ENCODE measurements around the gene MBD4. TPM values are rescaled to one million over a fixed set of nuclear protein-coding genes. Genes with fewer than 3 reads are reported as not detected.
A peak's percentile ranks its signal among the peaks of the same experiment; 100 is the strongest.

MBD4 gene
- total RNA-seq, 6 experiments from 2014 or later, result 16.9 to 26.1 (median 25.3) TPM

- Histone ChIP-seq H3K4me3 (peak within 1 kb of the TSS; percentile 25 to 52 (median 46)), H3K4me1 (peaks cover 0 to 47% (median 9%) of the 10 kb centered on the region in 4 donors), H3K27me3 (no peaks in the 10 kb centered on the region), H3K9me3 (no peaks in the 10 kb centered on the region), H3K27ac (peak within 1 kb of the TSS; percentile 30 to 51 (median 38)), H3K36me3 (peaks cover 0 to 23% (median 12%) of the 10 kb centered on the region in 4 donors)
- TF ChIP-seq POLR2A (IDR thresholded peaks at IDR 0.05) (no peak), CTCF (IDR thresholded peaks at IDR 0.05) (no peak)
- DNase-seq, result peak; percentile 97 to 98 (median 98)
- intact Hi-C loops (cut with DNase I), result no loop called here
- 2% methylated on average over 19 of the region's 42 CpGs for whole genome bisulfite sequencing (ENCODE audit: insufficient coverage, low coverage, low lambda C conversion rate, missing lambda C conversion rate)
- ATAC-seq, result peak; percentile 86 to 96 (median 94)
Measured at GRCh38 chr3:129428376-129429079, 11.2 kb downstream of the MBD4 start, which contains the start of gene EFCAB12. Gene EFCAB12 (minus strand): TSS chr3:129428636. CDS start chr3:129428488, 148 bp downstream.

DNA sequence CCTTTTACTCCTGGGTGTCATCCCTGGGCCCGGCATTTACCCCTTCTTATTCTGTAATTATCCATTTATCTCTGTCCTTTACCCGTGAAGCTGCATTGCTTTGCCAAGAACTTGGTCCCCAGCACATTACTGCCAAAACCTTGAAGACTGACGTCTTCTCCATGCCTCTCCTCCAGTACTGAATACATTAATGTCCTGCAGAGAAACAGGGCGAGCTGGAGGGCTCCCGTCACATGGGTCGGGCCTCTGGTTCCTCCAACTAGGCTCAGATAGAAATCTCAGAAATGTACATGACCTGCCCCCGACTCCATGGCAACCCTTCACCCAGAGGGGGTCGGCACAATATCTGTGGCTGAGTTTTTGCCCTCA, 11.8 kb downstream of the MBD4 start:
- 22% methylated on average over 6 of the region's 8 CpGs for WGBS (ENCODE audit: insufficient coverage, low coverage, low lambda C conversion rate, missing lambda C conversion rate)
- no peak overlapping the region for H3K27ac ChIP-seq
- no peaks in the 10 kb centered on the region for H3K9me3 ChIP-seq
- DNase-seq (no peak), ATAC-seq (no peak)
- intact Hi-C loops (cut with DNase I), result no loop called here
- peaks cover 0 to 18% (median 12%) of the 10 kb centered on the region in 4 donors for H3K36me3 ChIP-seq
- H3K27me3 ChIP-seq, result no peaks in the 10 kb centered on the region
- no peak for TF ChIP-seq CTCF (IDR thresholded peaks at IDR 0.05)
- TF ChIP-seq POLR2A (IDR thresholded peaks at IDR 0.05), result no peak
- H3K4me3 ChIP-seq, result peak overlapping the region; percentile 25 to 52 (median 46)
- H3K4me1 ChIP-seq, result peaks cover 0 to 42% (median 7%) of the 10 kb centered on the region in 4 donors

DNA sequence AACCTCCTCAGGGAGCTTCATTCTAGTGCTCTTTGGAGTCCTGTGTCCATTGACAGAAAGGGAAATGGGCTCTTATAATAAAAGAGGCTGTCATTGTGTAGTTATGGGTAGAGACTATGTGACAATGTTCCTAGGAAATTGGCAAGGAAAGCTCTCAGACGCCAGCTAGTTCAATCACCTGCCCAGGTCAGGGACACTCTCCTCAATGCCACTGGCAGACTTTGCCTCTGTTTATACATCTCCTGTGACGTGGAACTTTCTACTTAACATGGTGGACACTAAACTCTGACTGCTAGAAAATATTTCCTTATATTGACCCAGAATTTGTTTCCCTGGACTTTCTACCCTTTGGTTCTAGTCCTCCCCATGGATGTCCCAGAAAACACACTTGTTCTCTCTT, 14.1 kb downstream of the MBD4 start:
- Histone ChIP-seq H3K9me3 (no peaks in the 10 kb centered on the region), H3K4me3 (no peak overlapping the region), H3K36me3 (peaks cover 0 to 2% (median 0%) of the 10 kb centered on the region in 4 donors), H3K4me1 (peaks cover 0 to 28% (median 0%) of the 10 kb centered on the region in 4 donors), H3K27me3 (no peaks in the 10 kb centered on the region), H3K27ac (peak overlapping the region in 1 of 3 donors; percentile 43)
- DNase-seq, result no peak
- TF ChIP-seq POLR2A (IDR thresholded peaks at IDR 0.05), result no peak
- intact Hi-C loops (cut with DNase I), result no loop called here
- ATAC-seq, result peak in 2 of 4 donors; percentile 27 to 36
- WGBS (ENCODE audit: insufficient coverage, low coverage, low lambda C conversion rate, missing lambda C conversion rate), result 51% methylated on average over 2 of the region's 2 CpGs

GRCh38 chr3:129425213-129425612, 14.5 kb downstream of the MBD4 start:
- no peak overlapping the region for H3K4me3 ChIP-seq
- H3K9me3 ChIP-seq, result no peaks in the 10 kb centered on the region
- H3K36me3 ChIP-seq, result no peaks in the 10 kb centered on the region
- H3K27me3 ChIP-seq, result no peaks in the 10 kb centered on the region
- intact Hi-C loops (cut with DNase I), result no loop called here
- ATAC-seq (no peak), DNase-seq (no peak)
- TF ChIP-seq POLR2A (IDR thresholded peaks at IDR 0.05), result no peak
- no peak for TF ChIP-seq CTCF (IDR thresholded peaks at IDR 0.05)
- WGBS (ENCODE audit: insufficient coverage, low coverage, low lambda C conversion rate, missing lambda C conversion rate), result 83% methylated on average over 3 of the region's 3 CpGs
- H3K27ac ChIP-seq, result peak overlapping the region in 1 of 3 donors; percentile 43
- peaks cover 0 to 28% (median 0%) of the 10 kb centered on the region in 4 donors for H3K4me1 ChIP-seq

DNA sequence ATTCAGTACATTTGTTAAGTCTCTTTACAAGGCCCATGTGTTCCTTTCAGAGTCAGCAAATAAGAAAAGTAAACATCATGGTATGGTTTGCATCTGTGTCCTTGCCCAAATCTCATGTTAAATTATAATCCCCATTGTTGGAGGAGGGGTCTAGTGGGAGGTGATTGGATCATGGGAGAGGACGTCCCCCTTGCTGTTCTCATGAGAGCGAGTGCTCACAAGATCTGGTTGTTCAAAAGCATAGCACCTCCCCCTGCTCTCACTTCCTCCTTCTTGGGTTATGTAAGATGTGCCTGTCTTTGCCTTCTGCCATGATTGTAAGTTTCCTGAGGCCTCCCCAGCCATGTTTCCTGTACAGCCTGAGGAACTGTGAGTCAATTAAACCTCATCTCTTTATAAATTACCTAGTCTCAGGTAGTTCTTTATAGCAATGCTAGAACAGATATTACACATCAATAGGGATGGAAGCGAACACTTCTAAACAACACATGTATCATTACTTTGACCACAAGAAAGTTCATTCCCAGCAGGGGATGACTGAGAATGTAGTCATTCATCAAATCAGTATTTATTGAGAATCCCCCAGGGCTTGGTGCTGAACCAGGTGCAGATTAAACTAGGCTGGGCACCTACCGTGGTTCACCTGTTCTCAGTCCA, 15.4 kb downstream of the MBD4 start:
- intact Hi-C loops (cut with DNase I), result no loop called here
- Histone ChIP-seq H3K4me3 (no peak overlapping the region), H3K4me1 (peaks cover 0 to 27% (median 0%) of the 10 kb centered on the region in 4 donors), H3K27me3 (no peaks in the 10 kb centered on the region), H3K36me3 (no peaks in the 10 kb centered on the region), H3K9me3 (no peaks in the 10 kb centered on the region), H3K27ac (no peak overlapping the region)
- TF ChIP-seq CTCF (IDR thresholded peaks at IDR 0.05), result no peak
- TF ChIP-seq POLR2A (IDR thresholded peaks at IDR 0.05), result no peak
- WGBS (ENCODE audit: insufficient coverage, low coverage, low lambda C conversion rate, missing lambda C conversion rate), result 88% methylated on average over 3 of the region's 4 CpGs
- DNase-seq (no peak), ATAC-seq (no peak)

All from right lobe of liver (tissue), 6 donors.